ENCODE measurements around the gene RPL7L1.
A peak's percentile ranks its signal among the peaks of the same experiment; 100 is the strongest.
"Not testable (repeated sequence)": the region's sequence is repeated elsewhere in the genome, so short reads cannot be mapped to it uniquely, and the experiment has no call there.

The RPL7L1 gene

DNA sequence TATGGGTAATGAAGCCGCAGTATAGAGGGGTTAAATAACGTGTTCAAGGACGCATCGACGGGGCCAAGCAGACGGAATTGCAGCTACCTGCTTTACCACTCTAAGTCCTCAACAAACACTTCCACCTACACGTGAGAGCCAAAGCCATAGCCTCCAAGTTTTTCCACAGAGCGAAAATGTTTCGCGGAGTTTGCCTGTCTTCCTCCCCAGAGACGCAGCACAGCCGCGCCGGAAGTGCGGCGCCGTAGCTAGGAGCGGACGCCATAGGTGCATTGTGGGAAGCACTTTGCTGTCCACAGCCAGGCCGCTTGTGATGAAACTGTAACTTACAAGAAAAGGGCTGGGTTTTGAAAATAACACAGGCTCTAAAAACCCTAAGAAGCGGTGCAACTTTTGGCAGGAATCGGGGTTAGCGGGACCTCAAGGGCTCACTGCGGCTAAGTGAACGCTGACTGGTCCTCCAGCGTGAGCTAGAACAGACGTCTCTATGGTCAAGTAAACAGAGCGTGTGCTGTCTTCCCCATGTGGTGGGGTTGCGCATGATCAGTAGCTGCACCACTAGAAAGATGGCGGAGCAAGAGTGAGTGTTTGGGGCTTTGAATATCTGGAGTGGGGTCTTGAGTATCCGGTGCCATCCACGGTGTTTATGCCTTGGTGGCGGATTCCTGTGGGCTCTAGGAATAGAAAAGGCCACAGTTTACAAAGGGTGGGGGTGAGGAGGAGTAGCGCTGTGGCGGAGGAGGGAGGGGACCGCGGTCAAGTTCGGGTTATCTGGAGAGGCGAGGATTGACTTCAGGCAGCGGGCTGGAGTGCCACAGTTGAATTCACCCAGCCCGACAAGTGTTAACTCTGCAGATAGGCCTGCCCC lies at the start of gene RPL7L1:
TSS of gene RPL7L1 (plus strand) at position 245 of the 868 bp plus-strand sequence. CDS start at position 540, 295 bp downstream.
- peak; percentile 92 for DNase-seq (ENCODE audit: low read depth, low spot score)

- peak; percentile 42 for DNase-seq (ENCODE audit: low read depth, low spot score)
Observed at GRCh38 chr6:42831237-42831636, 48.2 kb upstream of the RPL7L1 start.

GRCh38 chr6:42834056-42834455 lies 45.4 kb upstream of the RPL7L1 start:
- no peak for DNase-seq (ENCODE audit: low read depth, low spot score)

DNA sequence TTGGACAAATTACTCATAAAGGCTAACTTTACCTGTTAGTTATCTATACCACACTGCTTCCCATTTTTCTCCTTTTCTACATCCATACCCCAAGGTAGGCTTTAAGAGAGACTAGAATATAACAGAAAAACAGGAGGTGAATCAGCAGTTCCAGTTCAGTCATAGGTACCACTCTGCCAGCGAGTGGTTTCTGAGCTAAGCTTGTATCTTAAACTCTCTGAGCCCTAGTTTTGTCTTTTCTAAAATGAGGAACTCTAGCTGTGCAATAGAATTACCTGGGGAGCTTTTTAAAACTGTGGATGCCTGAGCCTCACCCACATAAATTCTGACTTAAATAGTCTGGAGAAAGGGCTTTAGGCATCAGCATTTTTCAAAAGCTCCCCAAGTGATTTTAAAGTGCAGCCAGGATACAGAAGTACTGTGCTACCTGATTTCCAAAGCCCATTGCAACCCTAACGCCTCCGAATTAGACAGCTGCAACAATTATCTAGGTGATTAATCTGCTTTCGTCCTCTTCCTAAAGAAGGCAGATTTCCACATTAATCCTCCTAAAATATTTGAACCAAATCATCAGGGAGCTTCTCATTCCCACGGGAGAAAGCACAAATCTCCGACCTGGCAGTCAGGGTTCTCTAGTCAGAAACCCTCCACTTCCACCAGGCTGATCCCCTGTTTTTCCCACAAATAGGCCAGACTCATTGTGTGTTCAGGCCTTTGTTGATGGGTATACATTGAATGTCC lies 37.4 kb upstream of the RPL7L1 start:
- DNase-seq (ENCODE audit: low read depth, low spot score), result no peak

DNA sequence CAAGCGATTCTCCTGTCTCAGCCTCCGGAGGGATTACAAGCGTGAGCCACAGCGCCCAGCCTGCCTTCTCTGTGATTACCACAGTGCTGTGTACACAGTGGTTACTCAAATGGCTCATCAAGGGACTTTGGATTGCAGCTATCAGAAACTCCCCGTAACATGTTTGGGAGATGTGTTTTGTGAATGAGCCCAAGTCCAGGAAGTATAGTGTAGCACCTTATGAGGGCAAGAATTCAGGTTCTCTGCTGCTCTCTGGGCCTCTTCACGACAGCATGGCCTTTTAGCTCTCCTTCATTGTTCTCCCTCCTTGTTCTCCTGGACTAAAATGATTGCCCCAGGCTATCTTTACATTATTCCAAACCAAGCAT lies 34.1 kb upstream of the RPL7L1 start:
- DNase-seq (ENCODE audit: low read depth, low spot score), result no peak

DNA sequence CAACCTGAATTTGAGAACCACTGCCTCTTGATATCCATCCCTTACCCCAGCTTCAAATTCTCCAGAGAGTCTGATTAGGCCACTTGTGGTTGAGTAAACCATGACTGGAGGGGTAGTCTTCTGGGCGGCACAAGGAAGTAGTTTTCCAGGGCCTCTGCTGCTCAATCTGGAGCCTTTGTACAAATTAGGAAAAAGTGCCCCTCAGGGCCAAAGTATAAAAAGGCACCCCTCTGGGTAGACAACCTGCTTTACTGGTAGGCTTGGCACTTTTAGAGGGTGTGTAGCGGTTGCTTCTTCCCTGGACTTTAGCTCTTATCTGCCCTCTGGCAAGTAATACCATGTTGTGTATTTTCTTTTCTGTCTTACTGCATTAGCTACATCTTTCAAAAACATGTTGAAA lies 32.9 kb upstream of the RPL7L1 start:
- no peak for DNase-seq (ENCODE audit: low read depth, low spot score)

DNA sequence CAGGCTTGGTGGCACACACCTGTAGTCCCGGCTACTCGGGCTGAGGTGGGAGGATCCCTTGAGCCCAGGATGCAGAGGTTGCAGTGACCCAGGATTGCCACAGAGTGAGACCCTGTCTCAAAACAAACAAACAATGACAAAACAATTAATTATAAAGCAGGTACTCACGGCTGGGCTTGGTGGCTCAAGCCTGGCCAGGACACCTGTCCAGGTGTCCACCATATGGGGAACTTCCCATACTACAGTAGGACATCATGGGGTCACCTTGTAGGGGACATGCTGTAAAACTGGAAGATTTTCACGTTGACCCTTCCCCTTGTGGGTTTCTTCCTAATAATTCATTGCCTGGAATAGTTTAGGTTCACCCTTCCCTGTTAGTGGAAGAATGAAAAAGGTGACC lies 30.7 kb upstream of the RPL7L1 start:
- DNase-seq (ENCODE audit: low read depth, low spot score), result no peak

GRCh38 chr6:42851599-42851998 lies 27.8 kb upstream of the RPL7L1 start:
- DNase-seq (ENCODE audit: low read depth, low spot score), result no peak

- no peak for DNase-seq (ENCODE audit: low read depth, low spot score)
Observed at GRCh38 chr6:42860036-42860435, 19.4 kb upstream of the RPL7L1 start.

- no peak for DNase-seq (ENCODE audit: low read depth, low spot score)
Observed at GRCh38 chr6:42860481-42860880, 18.9 kb upstream of the RPL7L1 start.

- DNase-seq (ENCODE audit: low read depth, low spot score), result peak; percentile 54
Observed at GRCh38 chr6:42864602-42865001, 14.8 kb upstream of the RPL7L1 start.

DNA sequence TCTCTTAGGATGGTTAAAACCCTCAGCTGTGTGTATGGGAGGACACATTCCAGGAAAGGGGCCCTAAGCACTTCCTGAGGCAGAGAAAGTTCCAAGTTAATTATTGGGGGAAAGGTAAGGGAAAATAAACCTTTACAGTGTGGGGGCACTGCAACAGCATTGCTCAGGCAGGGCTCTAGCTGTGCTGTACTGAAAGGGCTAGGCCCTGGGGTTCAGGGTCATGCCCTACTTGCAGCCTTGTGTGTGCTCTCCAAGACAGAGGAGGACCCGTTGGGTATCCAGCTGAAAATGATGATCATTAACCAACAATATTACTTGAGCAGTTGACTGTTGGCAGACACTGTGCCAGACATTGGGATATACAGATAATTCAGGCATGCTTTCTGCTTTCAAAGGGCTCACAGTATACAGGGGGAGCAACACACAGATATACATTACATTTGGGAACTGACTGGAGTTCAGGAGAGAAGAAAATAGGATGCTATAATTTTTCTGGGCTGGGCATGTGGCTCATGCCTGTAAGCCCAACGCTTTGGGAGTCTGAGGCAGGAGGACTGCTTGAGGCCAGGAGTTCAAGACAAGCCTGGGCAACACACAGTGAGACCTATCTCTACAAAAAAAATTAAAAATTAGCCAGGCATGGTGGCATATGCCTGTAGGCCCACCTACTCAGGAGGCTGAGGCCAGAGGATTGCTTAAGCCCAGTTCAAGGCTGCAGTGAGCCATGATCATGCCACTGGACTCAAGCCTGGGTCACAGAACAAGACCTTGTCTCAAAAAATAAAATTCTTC lies 9.1 kb upstream of the RPL7L1 start:
- DNase-seq (ENCODE audit: low read depth, low spot score), result no peak

DNA sequence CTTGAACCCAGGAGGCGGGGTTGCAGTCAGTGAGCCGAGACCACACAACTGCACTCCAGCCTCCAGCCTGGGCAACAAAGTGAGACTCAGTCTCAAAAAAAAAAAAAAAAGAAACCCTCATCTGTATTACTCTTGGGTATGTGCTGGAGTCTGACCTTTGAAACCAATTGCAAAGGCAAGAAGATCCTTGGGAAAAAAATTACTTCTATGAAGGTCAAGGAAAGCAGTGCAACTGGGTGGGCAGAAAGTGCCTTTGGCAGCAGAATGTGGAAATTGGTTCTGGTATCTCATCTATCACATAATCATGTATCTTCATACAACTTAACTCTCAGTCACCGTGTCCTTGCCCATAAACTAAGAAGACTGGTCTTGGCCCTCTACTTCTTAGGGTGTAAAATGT lies 7.7 kb upstream of the RPL7L1 start:
- DNase-seq (ENCODE audit: low read depth, low spot score), result no peak

DNA sequence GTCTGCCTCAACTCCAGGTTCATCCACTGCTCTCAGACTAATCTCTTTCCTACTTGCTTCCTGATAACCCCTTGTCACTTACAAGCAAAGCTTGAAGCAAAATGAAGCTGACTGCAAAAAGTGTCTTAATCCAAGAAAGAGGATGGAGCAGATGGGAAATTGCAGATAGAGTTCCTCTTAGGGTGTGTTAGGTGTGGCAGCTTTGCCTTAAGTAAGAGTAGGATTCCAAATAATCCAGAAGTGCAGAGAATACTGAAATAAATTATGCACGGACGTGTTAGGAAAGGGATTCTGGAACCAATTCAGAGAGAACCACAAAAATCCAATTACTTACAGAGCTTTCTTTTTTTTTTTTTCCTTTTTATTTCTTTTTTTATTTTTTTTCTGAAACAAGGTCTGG lies 6.1 kb upstream of the RPL7L1 start:
- peak; percentile 17 for DNase-seq (ENCODE audit: low read depth, low spot score)

DNA sequence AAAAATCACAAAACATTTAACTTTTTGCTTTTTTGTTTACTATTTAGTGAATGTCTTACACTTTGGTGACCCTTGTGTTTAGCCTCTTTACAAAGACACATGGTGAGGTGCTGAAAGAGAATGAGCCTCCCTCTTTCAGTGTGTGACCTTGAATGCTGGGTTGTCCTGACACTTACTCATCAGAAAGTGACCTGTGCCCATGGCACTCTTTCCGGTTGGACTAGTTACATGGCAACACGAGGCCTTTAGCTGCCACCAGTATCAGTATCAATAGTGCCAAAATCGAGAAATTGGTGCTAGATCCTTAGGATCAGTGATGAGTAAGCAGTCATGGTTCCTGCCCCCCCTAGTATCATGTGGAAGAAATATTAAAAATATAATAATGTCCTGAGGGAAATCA lies 1.7 kb upstream of the RPL7L1 start:
- no peak for DNase-seq (ENCODE audit: low read depth, low spot score)

GRCh38 chr6:42880240-42880817 lies 913 bp downstream of the RPL7L1 start:
- not testable (repeated sequence) for DNase-seq (ENCODE audit: low read depth, low spot score)

DNA sequence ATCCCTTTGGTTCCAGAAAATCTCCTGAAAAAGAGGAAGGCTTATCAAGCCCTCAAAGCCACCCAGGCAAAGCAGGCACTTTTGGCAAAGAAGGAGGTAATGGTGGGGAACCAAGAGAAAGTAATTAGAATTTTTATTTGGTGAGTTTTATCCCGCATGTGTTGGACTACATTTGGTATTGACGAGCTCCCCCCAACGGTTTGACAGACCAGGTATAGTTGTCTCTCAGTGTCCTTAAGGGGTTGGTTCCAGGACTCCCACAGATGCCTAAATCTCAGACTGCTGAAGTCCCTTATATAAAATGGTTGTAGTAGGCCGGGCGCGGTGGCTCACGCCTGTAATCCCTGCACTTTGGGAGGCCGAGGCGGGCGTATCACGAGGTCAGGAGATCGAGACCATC lies 1.5 kb downstream of the RPL7L1 start:
- DNase-seq (ENCODE audit: low read depth, low spot score), result not testable (repeated sequence)

DNA sequence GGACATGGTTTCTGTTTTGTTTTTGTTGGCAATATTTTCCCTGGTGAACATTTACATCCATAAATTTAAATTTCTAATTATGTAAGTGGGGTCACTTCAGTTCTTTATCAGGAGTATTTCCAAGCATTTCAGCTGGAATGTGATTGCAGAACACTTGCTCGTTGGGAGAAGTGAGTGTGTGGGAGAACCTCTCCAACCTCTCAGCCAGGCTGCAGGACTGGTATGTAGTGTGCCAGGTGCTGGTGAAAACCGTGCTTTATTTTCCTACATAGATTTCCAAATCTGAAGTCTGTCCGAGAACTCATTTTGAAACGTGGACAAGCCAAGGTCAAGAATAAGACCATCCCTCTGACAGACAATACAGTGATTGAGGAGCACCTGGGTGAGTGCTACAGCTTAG lies 6.3 kb downstream of the RPL7L1 start:
- DNase-seq (ENCODE audit: low read depth, low spot score), result no peak

DNA sequence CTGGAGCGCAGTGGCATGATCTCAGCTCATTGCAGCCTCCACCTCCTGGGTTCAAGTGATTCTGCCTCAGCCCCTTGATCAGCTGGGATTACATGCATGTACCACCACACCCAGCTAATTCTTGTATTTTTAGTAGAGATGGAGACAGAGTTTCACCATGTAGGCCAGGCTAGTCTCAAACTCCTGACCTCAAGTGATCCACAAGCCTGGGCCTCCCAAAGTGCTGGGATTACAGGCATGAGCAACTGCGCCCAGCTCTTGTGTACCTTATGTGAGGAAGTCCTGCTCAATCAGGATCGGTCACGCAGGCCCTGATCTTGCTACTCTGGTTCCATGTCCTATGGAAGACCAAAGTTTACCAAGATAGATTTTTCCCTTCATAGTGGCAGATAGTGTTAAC lies 8.8 kb downstream of the RPL7L1 start:
- not testable (repeated sequence) for DNase-seq (ENCODE audit: low read depth, low spot score)

DNA sequence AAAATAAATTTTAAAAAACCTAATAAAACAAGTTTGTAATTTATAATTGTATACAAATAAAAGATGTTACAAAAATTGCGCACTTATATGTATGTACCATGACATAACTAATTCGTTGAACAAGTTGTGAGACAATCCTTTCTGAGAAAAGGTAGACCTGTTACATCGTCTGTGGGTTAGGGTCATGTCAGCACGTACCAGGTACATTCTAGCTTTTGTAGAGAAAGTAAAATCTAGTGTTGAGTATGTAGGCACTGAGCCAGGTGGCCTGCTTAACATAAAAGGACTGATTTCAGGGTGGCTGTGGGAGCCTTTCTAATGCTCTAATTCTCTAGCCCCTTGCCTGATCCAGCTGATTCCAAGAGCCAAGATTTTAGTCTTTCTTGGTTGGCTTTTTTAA lies 10.4 kb downstream of the RPL7L1 start:
- peak; percentile 38 for DNase-seq (ENCODE audit: low read depth, low spot score)

GRCh38 chr6:42890311-42891198 lies 11.1 kb downstream of the RPL7L1 start:
- DNase-seq (ENCODE audit: low read depth, low spot score), result peak; percentile 97
